Astrocyte (in vitro differentiated cells and primary cell): Measurements from ENCODE around the gene KRTAP10-8. TPM values are rescaled to one million over a fixed set of nuclear protein-coding genes. Genes with fewer than 3 reads are reported as not detected.
"Not testable (repeated sequence)": the region's sequence is repeated elsewhere in the genome, so short reads cannot be mapped to it uniquely, and the experiment has no call there.

Experiments
- DNase-seq: peaks from one replicate; pipeline ENCODE4 v3.0.0-alpha.2; 2010; ENCODE audit warnings: low read depth
- FAIRE-seq: peaks from 2 replicates; lab custom pipeline; 2011; peaks lifted over from hg19 to GRCh38; lab: Jason Lieb, UNC
- H2AFZ ChIP-seq: 2 replicates; pipeline ENCODE4 v1.6.0; 2012; ENCODE audit warnings: low read depth, low read length, inconsistent platforms
- H3K27ac ChIP-seq: 2 replicates; pipeline ENCODE4 v1.5.1; 2011; ENCODE audit warnings: low read depth, low read length, inconsistent platforms
- H3K27me3 ChIP-seq: 2 replicates; pipeline ENCODE4 v1.6.0; 2011; ENCODE audit warnings: low read length, inconsistent platforms; ENCODE audit not compliant: insufficient read depth
- H3K36me3 ChIP-seq: 2 replicates; pipeline ENCODE4 v1.5.1; 2011; ENCODE audit warnings: low read length, inconsistent platforms; ENCODE audit not compliant: insufficient read depth
- H3K4me1 ChIP-seq: 2 replicates; pipeline ENCODE4 v1.5.1; 2011; ENCODE audit warnings: low read length, inconsistent platforms; ENCODE audit not compliant: insufficient read depth
- H3K4me2 ChIP-seq: 2 replicates; pipeline ENCODE4 v1.6.0; 2012; ENCODE audit warnings: low read length, inconsistent platforms
- H3K4me3 ChIP-seq: 2 replicates; pipeline ENCODE4 v1.5.1; 2011; ENCODE audit warnings: low read depth, mild to moderate bottlenecking, low read length, inconsistent platforms; ENCODE audit not compliant: insufficient read depth
- H3K79me2 ChIP-seq: 2 replicates; pipeline ENCODE4 v1.6.0; 2012; ENCODE audit warnings: mild to moderate bottlenecking, low read length, inconsistent platforms; ENCODE audit not compliant: insufficient read depth
- H3K9ac ChIP-seq: 2 replicates; pipeline ENCODE4 v1.6.0; 2012; ENCODE audit warnings: mild to moderate bottlenecking, low read length, inconsistent platforms
- H3K9me3 ChIP-seq: 2 replicates; pipeline ENCODE4 v1.5.1; 2012; ENCODE audit warnings: low read depth, mild to moderate bottlenecking, low read length, inconsistent platforms; ENCODE audit not compliant: insufficient read depth
- H4K20me1 ChIP-seq: 2 replicates; pipeline ENCODE4 v1.6.0; 2012; ENCODE audit warnings: low read length, inconsistent platforms; ENCODE audit not compliant: insufficient read depth
- H3K27ac Mint-ChIP-seq: one replicate; pipeline ENCODE4 v1.8.0; 2021; ENCODE audit warnings: mild to moderate bottlenecking, mixed read lengths; ENCODE audit not compliant: unreplicated experiment
- H3K27me3 Mint-ChIP-seq: one replicate; pipeline ENCODE4 v1.8.0; 2021; ENCODE audit warnings: low read depth, mixed read lengths; ENCODE audit not compliant: unreplicated experiment
- H3K36me3 Mint-ChIP-seq: one replicate; pipeline ENCODE4 v1.8.0; 2021; ENCODE audit warnings: low read depth, mixed read lengths; ENCODE audit not compliant: unreplicated experiment
- H3K4me1 Mint-ChIP-seq: one replicate; pipeline ENCODE4 v1.8.0; 2021; ENCODE audit warnings: low read depth, mixed read lengths; ENCODE audit not compliant: unreplicated experiment
- H3K4me3 Mint-ChIP-seq: one replicate; pipeline ENCODE4 v1.8.0; 2021; ENCODE audit warnings: mild to moderate bottlenecking, moderate library complexity, mixed read lengths; ENCODE audit not compliant: unreplicated experiment
- H3K9me3 Mint-ChIP-seq: one replicate; pipeline ENCODE4 v1.8.0; 2021; ENCODE audit warnings: mild to moderate bottlenecking, mixed read lengths; ENCODE audit not compliant: unreplicated experiment
- CTCF ChIP-seq: IDR thresholded peaks from 2 replicates; pipeline ENCODE4 v1.5.1; 2011; ENCODE audit warnings: low read depth, mild to moderate bottlenecking, inconsistent platforms, low read length, moderate library complexity; ENCODE audit not compliant: insufficient read depth
- EZH2 ChIP-seq: IDR thresholded peaks from 2 replicates; pipeline ENCODE4 v1.6.1; 2012; ENCODE audit warnings: mild to moderate bottlenecking, low read length, inconsistent platforms; ENCODE audit not compliant: insufficient read depth
- total RNA-seq: library from RNA; stranded (reverse); gene quantifications from 2 replicates; pipeline ENCODE4 v1.2.1, GENCODE V29; 2021

Gene KRTAP10-8
- total RNA-seq, 1 donor from 2014 or later: not detected

GRCh38 chr21:44626673-44627143, 14.8 kb downstream of the KRTAP10-8 start, which contains the start of gene KRTAP10-9:
Gene KRTAP10-9, plus strand, starts transcription at chr21:44627093. Its CDS starts 79 bp downstream, at chr21:44627172.
- Histone ChIP-seq H3K4me2 (no peak within 1 kb of the TSS), H2AFZ (no peak within 1 kb of the TSS), H3K4me1 (no peaks in the 10 kb centered on the region), H3K27ac (no peak within 1 kb of the TSS), H3K9ac (no peak within 1 kb of the TSS), H3K36me3 (no peaks in the 10 kb centered on the region), H3K4me3 (no peak within 1 kb of the TSS), H4K20me1 (no peaks in the 10 kb centered on the region), H3K9me3 (peaks cover 8% of the 10 kb centered on the region), H3K27me3 (no peaks in the 10 kb centered on the region), H3K79me2 (no peaks in the 10 kb centered on the region)
- no peak within 1 kb of the TSS for H3K4me3 Mint-ChIP-seq
- no peaks in the 10 kb centered on the region for H3K4me1 Mint-ChIP-seq
- H3K27ac Mint-ChIP-seq: no peak within 1 kb of the TSS
- TF ChIP-seq CTCF (no peak), EZH2 (no peak)
- FAIRE-seq (no peak), DNase-seq (no peak)
- H3K36me3 Mint-ChIP-seq: peaks cover 2% of the 10 kb centered on the region
- H3K9me3 Mint-ChIP-seq: peaks cover 38% of the 10 kb centered on the region
- H3K27me3 Mint-ChIP-seq: peaks cover 4% of the 10 kb centered on the region

- DNase-seq, H3K4me1 ChIP-seq: not testable (repeated sequence)
These were observed 15.4 kb downstream of the KRTAP10-8 start for GRCh38 chr21:44627181-44627822.

GRCh38 chr21:44627831-44628233, 16.0 kb downstream of the KRTAP10-8 start:
- not testable (repeated sequence) for H3K9ac ChIP-seq, H3K4me3 Mint-ChIP-seq, H3K4me2 ChIP-seq, H3K9me3 ChIP-seq, H3K4me1 ChIP-seq, H3K27ac Mint-ChIP-seq, DNase-seq, H4K20me1 ChIP-seq, H3K36me3 Mint-ChIP-seq, FAIRE-seq, H3K27me3 ChIP-seq, H3K36me3 ChIP-seq, H3K4me1 Mint-ChIP-seq, H3K27me3 Mint-ChIP-seq, H3K79me2 ChIP-seq, H3K27ac ChIP-seq, H2AFZ ChIP-seq, H3K4me3 ChIP-seq
- peaks cover 38% of the 10 kb centered on the region for H3K9me3 Mint-ChIP-seq

More at GRCh38 chr21:44627181-44627822, 15.4 kb downstream of the KRTAP10-8 start:
- not testable (repeated sequence) for H4K20me1 ChIP-seq, H3K27ac Mint-ChIP-seq, H3K36me3 ChIP-seq, H3K4me3 Mint-ChIP-seq, H2AFZ ChIP-seq, H3K9me3 ChIP-seq, H3K36me3 Mint-ChIP-seq, H3K4me2 ChIP-seq, H3K27ac ChIP-seq, H3K9ac ChIP-seq, H3K4me1 Mint-ChIP-seq, H3K27me3 ChIP-seq, H3K79me2 ChIP-seq, FAIRE-seq, H3K27me3 Mint-ChIP-seq, H3K4me3 ChIP-seq
- H3K9me3 Mint-ChIP-seq: peaks cover 41% of the 10 kb centered on the region
